ENCODE measurements around the gene KLHDC7B.

The KLHDC7B gene

DNA sequence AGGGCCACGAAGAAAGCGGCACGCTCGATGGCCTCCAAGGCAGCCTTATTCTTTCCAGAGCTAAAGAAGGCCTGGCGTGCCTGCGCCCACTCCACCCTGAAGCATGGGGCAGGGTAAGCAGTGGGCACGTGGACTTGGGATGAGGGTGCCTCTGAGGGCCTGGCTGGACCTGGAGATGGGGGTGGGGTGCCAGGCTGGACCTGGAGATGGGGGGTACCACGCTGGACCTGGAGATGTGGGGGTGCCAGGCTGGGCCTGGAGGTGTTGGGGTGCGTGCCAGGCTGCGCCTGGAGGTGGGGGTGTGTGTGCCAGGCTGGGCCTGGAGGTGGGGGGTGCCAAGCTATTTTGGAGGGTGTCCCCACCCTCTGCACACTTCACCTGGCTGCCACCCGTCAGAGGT lies 27.3 kb downstream of the KLHDC7B start:
- DNase-seq (ENCODE audit: low read depth, low spot score): no peak

GRCh38 chr22:50573491-50574382 lies 28.0 kb downstream of the KLHDC7B start:
- DNase-seq (ENCODE audit: low read depth, low spot score): no peak

- no peak for DNase-seq (ENCODE audit: low read depth, low spot score)
Observed at GRCh38 chr22:50574383-50574755, 28.7 kb downstream of the KLHDC7B start.

DNA sequence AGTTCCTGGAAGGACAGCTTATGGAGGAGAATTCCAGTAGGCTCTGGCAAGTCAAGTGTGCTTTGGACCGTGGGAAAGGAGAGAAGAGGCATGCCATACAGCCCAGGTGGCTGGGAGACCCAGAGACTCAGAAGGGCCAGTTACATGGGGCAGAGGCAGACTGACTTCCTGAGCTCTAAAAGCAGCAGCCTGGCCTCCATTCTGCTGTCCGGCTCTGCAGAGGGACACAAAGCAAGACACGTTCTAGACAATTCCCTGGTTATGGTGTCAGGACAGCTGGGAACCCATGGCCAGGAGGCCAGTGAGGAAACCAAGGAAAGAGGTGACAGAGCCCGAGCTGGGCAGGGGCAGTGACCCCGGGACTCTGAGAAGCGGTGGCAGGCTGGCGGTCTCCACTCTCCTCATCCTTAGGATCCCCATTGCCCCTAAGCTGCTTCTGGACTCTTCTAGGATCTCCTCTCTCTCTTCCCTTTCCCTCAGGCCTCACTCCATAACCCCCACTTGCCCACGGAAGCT lies 29.8 kb downstream of the KLHDC7B start:
- DNase-seq (ENCODE audit: low read depth, low spot score): no peak

- DNase-seq (ENCODE audit: low read depth, low spot score): no peak
Observed at GRCh38 chr22:50576070-50576469, 30.4 kb downstream of the KLHDC7B start.

DNA sequence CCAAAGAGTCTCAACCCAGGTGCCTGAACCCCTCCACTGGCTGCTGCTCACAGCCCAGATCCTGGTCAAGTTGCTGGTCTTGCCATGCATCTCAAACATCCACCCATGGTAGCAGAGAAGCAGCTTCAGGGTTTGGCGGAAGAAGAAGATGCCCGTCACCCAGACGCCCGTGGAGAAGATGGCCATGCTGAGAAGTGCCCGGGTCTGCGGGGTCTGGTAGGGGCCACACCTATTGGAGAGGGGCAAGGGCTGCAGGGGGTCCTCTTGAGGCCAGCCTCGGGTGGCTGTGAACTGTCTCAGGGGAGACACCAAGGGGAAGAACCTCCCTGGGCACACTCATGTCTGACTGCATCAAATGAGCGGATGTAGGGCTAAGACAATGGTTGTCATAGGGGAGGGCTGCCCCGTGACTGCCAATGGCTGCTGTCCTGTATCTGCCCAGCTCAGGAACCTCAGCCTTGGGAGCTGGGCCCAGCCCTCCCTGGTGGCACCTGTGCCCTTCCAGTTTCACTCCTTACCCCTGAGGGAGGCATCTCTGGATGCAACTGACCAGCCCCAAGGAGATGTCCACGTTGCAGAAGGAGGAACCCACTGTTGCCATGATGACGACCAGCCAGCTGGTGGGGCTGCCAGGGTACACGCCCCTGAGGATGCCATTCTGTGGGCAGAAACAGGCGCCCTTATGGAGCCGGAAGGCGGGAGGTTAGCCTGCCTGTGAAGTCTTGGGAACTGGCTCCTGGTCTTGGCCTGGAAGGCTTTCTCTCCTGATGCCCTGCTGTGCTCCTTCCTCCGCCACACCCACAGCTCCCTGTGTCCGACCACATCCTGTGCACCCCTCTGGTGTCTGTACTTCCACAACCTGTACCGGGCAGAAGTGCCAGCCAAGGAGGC lies 31.4 kb downstream of the KLHDC7B start:
- DNase-seq (ENCODE audit: low read depth, low spot score): no peak

GRCh38 chr22:50577697-50577986 lies 31.9 kb downstream of the KLHDC7B start:
- DNase-seq (ENCODE audit: low read depth, low spot score): no peak

DNA sequence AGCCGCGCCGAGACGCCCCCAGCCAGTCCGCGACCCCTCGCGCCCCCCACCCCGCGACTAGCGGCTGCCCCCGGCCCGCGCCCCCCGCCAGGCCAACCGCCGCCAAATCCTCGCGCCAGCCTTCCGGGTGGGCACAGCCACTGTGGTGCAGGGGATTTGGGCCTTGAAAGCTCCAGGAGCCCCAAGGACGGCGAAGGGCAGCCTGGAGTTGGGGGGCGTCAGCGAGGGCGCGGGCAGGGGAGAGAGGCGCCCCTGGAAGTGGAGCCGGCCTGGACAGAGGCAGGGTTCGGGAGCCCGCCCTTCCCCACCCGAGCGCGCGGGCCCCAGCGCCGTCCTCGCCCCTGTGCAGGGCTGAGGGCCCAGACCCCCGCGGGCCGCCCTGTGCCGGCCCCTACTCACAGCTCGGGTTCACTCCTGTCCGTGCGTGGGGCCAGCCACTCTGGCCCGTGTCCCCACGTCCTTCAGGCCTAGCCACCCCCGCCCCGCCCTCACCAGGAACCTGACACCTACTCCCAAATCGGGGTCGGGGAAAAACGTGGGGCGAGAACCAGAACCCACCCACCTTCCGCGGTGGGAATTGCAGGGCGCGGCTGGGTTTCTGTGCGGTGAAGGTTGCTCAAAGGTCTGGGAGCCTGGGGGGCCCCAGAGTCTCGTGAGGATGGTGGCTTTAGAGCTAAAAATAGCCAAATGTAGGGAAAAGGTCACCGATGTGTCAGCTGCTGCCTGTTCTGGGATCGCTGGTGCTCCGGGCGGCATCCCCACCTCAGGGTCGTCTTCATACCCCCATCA lies 32.5 kb downstream of the KLHDC7B start, which contains the start of gene CPT1B:
TSS of gene CPT1B (minus strand) at position 441 of the 789 bp plus-strand sequence. CDS start 512 bp downstream, outside the sequence.
- no peak for DNase-seq (ENCODE audit: low read depth, low spot score)

GRCh38 chr22:50578776-50579310 lies 33.1 kb downstream of the KLHDC7B start:
- DNase-seq (ENCODE audit: low read depth, low spot score): no peak

DNA sequence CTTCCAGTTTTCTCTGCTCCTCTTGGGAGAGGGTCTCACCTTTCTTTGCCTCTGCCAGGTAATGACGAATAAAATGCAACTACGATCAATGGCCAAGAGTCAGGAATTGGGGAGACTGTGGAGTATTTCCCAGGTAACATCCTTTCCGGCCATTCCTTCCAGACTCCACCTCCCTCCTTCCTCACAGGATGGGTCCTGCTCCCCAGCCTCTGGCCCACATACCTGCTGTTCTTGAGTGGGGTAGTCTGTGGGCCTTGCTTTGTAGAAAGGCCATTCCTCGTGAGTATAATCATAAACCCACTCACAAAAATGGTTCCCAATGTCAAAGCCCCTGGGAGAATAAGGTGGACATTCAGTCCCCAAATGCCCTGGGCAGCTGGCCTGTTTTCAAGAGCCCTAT lies 34.1 kb downstream of the KLHDC7B start:
- DNase-seq (ENCODE audit: low read depth, low spot score): no peak

GRCh38 chr22:50581031-50581949 lies 35.6 kb downstream of the KLHDC7B start:
- DNase-seq (ENCODE audit: low read depth, low spot score): no peak

GRCh38 chr22:50581950-50582492 lies 36.3 kb downstream of the KLHDC7B start:
- no peak for DNase-seq (ENCODE audit: low read depth, low spot score)

GRCh38 chr22:50582493-50583293 lies 37.0 kb downstream of the KLHDC7B start, which contains the start of gene CHKB:
Gene CHKB, minus strand, starts transcription at chr22:50582849. Its CDS starts 68 bp downstream, at chr22:50582781.
- peak; percentile 80 for DNase-seq (ENCODE audit: low read depth, low spot score)

- DNase-seq (ENCODE audit: low read depth, low spot score): no peak
Observed at GRCh38 chr22:50583294-50583861, 37.7 kb downstream of the KLHDC7B start.

DNA sequence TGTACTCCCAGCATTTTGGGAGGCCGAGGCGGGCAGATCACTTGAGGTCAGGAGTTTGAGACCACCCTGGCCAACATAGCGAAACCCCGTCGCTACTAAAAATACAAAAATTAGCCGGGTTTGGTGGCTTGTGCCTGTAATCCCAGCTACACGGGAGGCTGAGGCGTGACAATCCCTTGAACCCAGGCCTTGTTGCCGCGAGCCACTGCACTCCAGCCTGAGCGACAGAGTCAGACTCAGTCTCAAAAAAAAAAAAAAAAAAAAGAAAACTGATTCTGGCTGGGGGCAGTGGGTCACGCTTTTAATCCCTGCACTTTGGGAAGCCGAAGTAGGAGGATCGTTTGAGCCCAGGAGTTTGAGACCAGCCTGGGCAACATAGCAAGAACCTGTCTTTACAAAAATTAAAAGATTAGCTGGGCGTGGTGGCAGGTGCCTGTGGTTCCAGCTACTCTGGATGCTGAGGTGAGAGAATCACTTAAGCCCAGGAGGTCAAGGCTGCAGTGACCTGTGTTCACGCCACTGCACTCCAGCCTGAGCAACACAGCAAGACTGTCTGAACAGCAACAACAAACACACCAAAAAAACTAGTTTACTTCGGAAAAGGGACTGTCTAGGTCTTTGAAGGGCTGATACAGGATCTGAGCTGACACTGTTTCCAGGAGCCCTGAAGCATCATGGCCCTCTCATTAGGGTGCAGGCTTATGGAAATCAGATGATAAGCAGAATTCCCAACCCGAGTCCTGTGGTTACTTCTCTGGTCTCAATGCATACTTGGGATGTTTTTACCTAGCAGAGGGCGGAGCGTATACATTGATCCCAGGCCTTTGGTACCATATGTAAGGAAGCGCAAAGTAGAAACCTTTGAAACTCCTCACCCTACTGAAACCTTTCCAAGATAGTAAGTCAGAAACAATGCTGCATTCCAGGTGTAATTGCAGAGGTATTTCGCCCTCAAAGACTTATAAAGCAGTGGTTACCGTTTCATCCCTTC lies 38.7 kb downstream of the KLHDC7B start:
- DNase-seq (ENCODE audit: low read depth, low spot score): no peak

DNA sequence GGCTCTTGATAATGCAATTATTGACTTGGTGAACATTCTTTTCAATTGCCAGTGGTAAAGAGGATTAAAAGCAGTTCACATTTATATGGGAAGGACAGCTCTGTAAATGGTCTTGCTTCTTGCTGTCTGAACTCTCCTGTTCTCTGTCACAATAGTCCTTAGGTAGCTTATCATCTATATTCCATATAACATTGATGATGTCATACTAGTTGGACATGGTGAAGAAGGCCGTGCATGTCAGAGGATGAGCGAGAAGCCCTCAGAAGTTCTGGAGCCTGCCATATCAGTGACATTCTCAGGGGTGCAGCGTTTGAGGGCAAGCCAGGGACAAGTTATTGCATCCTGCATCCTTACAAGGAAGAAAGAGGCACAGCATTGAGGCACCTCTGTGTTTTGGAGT lies 39.5 kb downstream of the KLHDC7B start:
- DNase-seq (ENCODE audit: low read depth, low spot score): no peak

DNA sequence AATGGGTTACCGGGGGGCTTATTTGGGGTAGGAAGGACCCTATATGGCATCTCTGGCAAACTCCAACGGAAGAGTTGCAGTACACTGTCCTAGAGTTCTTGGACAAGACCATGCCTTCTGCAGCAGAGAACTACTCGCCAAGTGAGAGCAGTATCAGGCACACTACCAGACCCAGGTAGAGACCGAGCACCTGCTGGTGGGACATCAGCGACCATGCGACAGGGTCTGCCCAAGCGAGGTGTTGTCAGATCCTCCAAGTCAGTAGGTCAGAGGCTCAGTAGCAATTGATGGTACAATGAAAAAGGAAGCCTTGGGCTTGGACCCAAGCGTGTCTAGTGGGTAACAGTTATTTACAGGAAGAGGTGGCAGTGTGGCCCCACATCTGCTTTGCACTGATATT lies 40.1 kb downstream of the KLHDC7B start:
- no peak for DNase-seq (ENCODE audit: low read depth, low spot score)
